GM23338 (cell line): Measurements from ENCODE around the gene KCNT2.

Experiments used
- ETS1 ChIP-seq: IDR thresholded peaks from 2 replicates; pipeline ENCODE4 v1.6.1; 2016; ENCODE audit warnings: antibody characterized with exemption
- POLR2AphosphoS5 ChIP-seq: IDR thresholded peaks from 2 replicates; pipeline ENCODE4 v1.6.1; 2016; ENCODE audit warnings: antibody characterized with exemption, low read depth
- REST ChIP-seq: IDR thresholded peaks from one replicate; pipeline ENCODE4 v1.6.1; 2018; ENCODE audit warnings: antibody characterized with exemption; ENCODE audit not compliant: unreplicated experiment
- TF ChIP-seq, protein P1 (sequence below), 2 experiments: fragments of 200-600 bp in 1 of 2; sonication (generic) in 1 of 2; conservative IDR thresholded peaks; 2 replicates each; pipeline versions ENCODE4 v1.5.1 to v1.6.1; 2016 to 2017; ENCODE audit warnings: antibody characterized with exemption in 2 of 2, low read depth in 2 of 2, mild to moderate bottlenecking in 2 of 2, moderate library complexity in 1 of 2

GRCh38 chr1:196181594-196181878 lies 426.7 kb downstream of the KCNT2 start:
- TF ChIP-seq REST (no peak), ETS1 (no peak), POLR2AphosphoS5 (no peak)
- TF ChIP-seq, protein P1, sequence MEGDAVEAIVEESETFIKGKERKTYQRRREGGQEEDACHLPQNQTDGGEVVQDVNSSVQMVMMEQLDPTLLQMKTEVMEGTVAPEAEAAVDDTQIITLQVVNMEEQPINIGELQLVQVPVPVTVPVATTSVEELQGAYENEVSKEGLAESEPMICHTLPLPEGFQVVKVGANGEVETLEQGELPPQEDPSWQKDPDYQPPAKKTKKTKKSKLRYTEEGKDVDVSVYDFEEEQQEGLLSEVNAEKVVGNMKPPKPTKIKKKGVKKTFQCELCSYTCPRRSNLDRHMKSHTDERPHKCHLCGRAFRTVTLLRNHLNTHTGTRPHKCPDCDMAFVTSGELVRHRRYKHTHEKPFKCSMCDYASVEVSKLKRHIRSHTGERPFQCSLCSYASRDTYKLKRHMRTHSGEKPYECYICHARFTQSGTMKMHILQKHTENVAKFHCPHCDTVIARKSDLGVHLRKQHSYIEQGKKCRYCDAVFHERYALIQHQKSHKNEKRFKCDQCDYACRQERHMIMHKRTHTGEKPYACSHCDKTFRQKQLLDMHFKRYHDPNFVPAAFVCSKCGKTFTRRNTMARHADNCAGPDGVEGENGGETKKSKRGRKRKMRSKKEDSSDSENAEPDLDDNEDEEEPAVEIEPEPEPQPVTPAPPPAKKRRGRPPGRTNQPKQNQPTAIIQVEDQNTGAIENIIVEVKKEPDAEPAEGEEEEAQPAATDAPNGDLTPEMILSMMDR (conservative IDR thresholded peaks at IDR 0.05; ENCODE audit: low read depth in 2 of 2): no peak
